Measurements from ENCODE around the gene IL22RA1. TPM values are rescaled to one million over a fixed set of nuclear protein-coding genes. Genes with fewer than 3 reads are reported as not detected.

IL22RA1 gene
- polyA plus RNA-seq, 1 donor from 2014 or later = not detected

DNA sequence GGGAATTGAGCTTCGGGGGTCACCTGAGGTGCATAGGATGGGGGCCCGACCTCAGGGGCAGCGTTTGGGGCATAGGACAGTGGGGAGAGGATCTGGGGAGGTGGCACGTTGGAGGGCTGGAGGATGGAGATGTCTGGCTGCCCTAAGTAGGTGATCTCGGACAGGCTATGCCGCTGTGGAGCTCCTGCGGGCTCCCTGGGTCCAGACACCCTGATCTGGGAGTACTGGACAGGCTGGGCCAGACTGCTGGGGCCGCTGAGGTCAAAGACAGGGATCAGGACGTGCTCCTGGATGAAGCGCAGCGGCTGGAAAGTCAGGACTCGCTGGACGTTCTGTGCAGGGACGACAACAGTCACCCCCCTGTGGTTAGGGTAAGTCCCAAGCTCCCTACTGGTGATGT lies 21.5 kb downstream of the IL22RA1 start:
- Histone ChIP-seq H4K20me1 (ENCODE audit: insufficient read depth) (no peaks in the 10 kb centered on the region), H2AFZ (ENCODE audit: low read depth, low read length) (no peak overlapping the region), H3K9ac (ENCODE audit: low read length) (no peak overlapping the region), H3K4me2 (ENCODE audit: low read length) (no peak overlapping the region), H3K79me2 (replicated peaks; ENCODE audit: insufficient read depth, low read length) (no peaks in the 10 kb centered on the region), H3F3A (ENCODE audit: insufficient read depth, low read length, poor library complexity, severe bottlenecking) (no peaks in the 10 kb centered on the region), H3K27ac (ENCODE audit: low read length) (no peak overlapping the region), H3K27me3 (ENCODE audit: insufficient read depth, low read depth, low read length) (no peaks in the 10 kb centered on the region), H3K9me2 (ENCODE audit: insufficient read depth, low read length) (no peaks in the 10 kb centered on the region), H3K9me3 (ENCODE audit: low read length) (no peaks in the 10 kb centered on the region), H3K4me3 (ENCODE audit: low read length) (no peak overlapping the region), H3K36me3 (ENCODE audit: insufficient read depth, low read length) (no peaks in the 10 kb centered on the region)
- TF ChIP-seq, protein P1, sequence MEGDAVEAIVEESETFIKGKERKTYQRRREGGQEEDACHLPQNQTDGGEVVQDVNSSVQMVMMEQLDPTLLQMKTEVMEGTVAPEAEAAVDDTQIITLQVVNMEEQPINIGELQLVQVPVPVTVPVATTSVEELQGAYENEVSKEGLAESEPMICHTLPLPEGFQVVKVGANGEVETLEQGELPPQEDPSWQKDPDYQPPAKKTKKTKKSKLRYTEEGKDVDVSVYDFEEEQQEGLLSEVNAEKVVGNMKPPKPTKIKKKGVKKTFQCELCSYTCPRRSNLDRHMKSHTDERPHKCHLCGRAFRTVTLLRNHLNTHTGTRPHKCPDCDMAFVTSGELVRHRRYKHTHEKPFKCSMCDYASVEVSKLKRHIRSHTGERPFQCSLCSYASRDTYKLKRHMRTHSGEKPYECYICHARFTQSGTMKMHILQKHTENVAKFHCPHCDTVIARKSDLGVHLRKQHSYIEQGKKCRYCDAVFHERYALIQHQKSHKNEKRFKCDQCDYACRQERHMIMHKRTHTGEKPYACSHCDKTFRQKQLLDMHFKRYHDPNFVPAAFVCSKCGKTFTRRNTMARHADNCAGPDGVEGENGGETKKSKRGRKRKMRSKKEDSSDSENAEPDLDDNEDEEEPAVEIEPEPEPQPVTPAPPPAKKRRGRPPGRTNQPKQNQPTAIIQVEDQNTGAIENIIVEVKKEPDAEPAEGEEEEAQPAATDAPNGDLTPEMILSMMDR (IDR thresholded peaks at IDR 0.05; ENCODE audit: poor library complexity, severe bottlenecking) = no peak
- TF ChIP-seq POLR2AphosphoS5 (IDR thresholded peaks at IDR 0.05) (no peak), TAF1 (IDR thresholded peaks at IDR 0.05; ENCODE audit: low read depth) (no peak), EP300 (conservative IDR thresholded peaks at IDR 0.05; ENCODE audit: poor library complexity, severe bottlenecking) (no peak), EZH2 (IDR thresholded peaks at IDR 0.05; ENCODE audit: borderline replicate concordance, insufficient read depth, low read length, poor library complexity, severe bottlenecking) (no peak), SMC3 (conservative IDR thresholded peaks at IDR 0.05; ENCODE audit: poor library complexity) (no peak), RAD21 (conservative IDR thresholded peaks at IDR 0.05) (no peak), MXI1 (conservative IDR thresholded peaks at IDR 0.05; ENCODE audit: poor library complexity, severe bottlenecking) (no peak)
- TF ChIP-seq, protein P2, sequence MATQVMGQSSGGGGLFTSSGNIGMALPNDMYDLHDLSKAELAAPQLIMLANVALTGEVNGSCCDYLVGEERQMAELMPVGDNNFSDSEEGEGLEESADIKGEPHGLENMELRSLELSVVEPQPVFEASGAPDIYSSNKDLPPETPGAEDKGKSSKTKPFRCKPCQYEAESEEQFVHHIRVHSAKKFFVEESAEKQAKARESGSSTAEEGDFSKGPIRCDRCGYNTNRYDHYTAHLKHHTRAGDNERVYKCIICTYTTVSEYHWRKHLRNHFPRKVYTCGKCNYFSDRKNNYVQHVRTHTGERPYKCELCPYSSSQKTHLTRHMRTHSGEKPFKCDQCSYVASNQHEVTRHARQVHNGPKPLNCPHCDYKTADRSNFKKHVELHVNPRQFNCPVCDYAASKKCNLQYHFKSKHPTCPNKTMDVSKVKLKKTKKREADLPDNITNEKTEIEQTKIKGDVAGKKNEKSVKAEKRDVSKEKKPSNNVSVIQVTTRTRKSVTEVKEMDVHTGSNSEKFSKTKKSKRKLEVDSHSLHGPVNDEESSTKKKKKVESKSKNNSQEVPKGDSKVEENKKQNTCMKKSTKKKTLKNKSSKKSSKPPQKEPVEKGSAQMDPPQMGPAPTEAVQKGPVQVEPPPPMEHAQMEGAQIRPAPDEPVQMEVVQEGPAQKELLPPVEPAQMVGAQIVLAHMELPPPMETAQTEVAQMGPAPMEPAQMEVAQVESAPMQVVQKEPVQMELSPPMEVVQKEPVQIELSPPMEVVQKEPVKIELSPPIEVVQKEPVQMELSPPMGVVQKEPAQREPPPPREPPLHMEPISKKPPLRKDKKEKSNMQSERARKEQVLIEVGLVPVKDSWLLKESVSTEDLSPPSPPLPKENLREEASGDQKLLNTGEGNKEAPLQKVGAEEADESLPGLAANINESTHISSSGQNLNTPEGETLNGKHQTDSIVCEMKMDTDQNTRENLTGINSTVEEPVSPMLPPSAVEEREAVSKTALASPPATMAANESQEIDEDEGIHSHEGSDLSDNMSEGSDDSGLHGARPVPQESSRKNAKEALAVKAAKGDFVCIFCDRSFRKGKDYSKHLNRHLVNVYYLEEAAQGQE (IDR thresholded peaks at IDR 0.05; ENCODE audit: borderline replicate concordance) = no peak

DNA sequence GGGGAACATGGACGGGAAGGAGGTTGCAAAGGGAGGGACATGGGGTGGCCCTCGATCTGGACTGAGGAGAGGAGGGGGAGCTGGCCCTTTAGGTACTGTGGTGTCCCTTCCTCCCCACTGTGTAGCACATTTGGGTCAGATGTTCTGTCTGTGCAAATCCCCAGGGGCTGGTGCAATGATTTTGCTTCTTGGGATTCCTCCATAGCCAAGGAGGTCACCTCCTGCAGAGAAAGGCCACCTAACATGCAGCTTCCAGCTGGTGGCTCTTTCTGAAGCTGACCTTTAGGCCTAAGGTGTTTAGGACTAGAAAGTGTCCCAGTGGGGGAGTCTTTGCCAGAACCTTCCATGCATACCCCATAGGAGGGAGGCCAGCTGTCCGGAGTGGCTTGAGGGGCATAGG lies 22.0 kb downstream of the IL22RA1 start:
- Histone ChIP-seq H4K20me1 (ENCODE audit: insufficient read depth) (no peaks in the 10 kb centered on the region), H3K4me3 (ENCODE audit: low read length) (no peak overlapping the region), H3K27ac (ENCODE audit: low read length) (no peak overlapping the region), H3K9me3 (ENCODE audit: low read length) (no peaks in the 10 kb centered on the region), H3K9me2 (ENCODE audit: insufficient read depth, low read length) (no peaks in the 10 kb centered on the region), H3K9ac (ENCODE audit: low read length) (no peak overlapping the region), H3K4me2 (ENCODE audit: low read length) (no peak overlapping the region), H2AFZ (ENCODE audit: low read depth, low read length) (no peak overlapping the region), H3F3A (ENCODE audit: insufficient read depth, low read length, poor library complexity, severe bottlenecking) (no peaks in the 10 kb centered on the region), H3K79me2 (replicated peaks; ENCODE audit: insufficient read depth, low read length) (no peaks in the 10 kb centered on the region), H3K36me3 (ENCODE audit: insufficient read depth, low read length) (no peaks in the 10 kb centered on the region), H3K27me3 (ENCODE audit: insufficient read depth, low read depth, low read length) (no peaks in the 10 kb centered on the region)
- TF ChIP-seq, protein P2 (IDR thresholded peaks at IDR 0.05; ENCODE audit: borderline replicate concordance) = no peak
- TF ChIP-seq POLR2AphosphoS5 (IDR thresholded peaks at IDR 0.05) = no peak
- TF ChIP-seq EZH2 (IDR thresholded peaks at IDR 0.05; ENCODE audit: borderline replicate concordance, insufficient read depth, low read length, poor library complexity, severe bottlenecking) = no peak
- no peak for TF ChIP-seq SMC3 (conservative IDR thresholded peaks at IDR 0.05; ENCODE audit: poor library complexity)
- TF ChIP-seq RAD21 (conservative IDR thresholded peaks at IDR 0.05) = no peak
- TF ChIP-seq, protein P1 (IDR thresholded peaks at IDR 0.05; ENCODE audit: poor library complexity, severe bottlenecking) = no peak
- no peak for TF ChIP-seq TAF1 (IDR thresholded peaks at IDR 0.05; ENCODE audit: low read depth)
- no peak for TF ChIP-seq EP300 (conservative IDR thresholded peaks at IDR 0.05; ENCODE audit: poor library complexity, severe bottlenecking)
